ENCODE measurements around the gene TMEM187. TPM values are rescaled to one million over a fixed set of nuclear protein-coding genes. Genes with fewer than 3 reads are reported as not detected.

Gene TMEM187
- total RNA-seq, 1 donor from 2014 or later = 5.3 TPM

DNA sequence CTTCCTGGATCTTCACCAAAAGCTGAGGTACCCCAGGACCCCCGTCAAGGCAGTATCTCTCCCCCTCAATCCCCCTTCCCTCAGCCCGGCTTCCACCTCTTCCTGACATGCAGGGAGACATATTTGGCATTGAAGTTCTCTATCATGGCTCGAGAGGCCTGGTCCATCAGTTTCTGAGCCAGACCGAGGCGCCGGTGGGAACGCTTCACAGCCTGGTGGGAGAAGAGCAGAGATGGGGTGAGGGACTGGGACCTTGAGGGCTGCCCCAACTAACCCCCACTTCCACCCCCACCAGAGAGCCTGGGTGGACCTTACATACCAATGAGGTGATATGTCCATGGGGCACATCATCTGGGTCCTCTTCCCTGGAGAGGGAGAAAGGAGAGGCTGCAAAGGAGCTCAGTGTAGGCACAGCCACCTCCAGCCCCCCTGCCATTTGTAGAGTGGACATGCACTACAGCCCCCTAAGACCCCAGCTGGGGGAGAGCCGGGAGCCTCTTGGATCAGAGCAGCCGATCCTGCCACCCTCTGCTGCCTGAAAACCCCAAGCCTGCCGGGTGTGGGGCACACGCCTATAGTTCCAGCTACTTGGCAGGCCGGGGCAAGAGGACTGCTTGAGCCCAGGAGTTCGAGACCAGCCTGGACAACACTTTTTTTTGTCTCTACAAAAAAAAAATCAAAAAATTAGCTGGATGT is 40.2 kb upstream of the TMEM187 start:
- TF ChIP-seq, protein P1, sequence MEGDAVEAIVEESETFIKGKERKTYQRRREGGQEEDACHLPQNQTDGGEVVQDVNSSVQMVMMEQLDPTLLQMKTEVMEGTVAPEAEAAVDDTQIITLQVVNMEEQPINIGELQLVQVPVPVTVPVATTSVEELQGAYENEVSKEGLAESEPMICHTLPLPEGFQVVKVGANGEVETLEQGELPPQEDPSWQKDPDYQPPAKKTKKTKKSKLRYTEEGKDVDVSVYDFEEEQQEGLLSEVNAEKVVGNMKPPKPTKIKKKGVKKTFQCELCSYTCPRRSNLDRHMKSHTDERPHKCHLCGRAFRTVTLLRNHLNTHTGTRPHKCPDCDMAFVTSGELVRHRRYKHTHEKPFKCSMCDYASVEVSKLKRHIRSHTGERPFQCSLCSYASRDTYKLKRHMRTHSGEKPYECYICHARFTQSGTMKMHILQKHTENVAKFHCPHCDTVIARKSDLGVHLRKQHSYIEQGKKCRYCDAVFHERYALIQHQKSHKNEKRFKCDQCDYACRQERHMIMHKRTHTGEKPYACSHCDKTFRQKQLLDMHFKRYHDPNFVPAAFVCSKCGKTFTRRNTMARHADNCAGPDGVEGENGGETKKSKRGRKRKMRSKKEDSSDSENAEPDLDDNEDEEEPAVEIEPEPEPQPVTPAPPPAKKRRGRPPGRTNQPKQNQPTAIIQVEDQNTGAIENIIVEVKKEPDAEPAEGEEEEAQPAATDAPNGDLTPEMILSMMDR (IDR thresholded peaks at IDR 0.05; ENCODE audit: insufficient read depth, low read length, severe bottlenecking) = no peak
- DNase-seq (ENCODE audit: low read depth) (no peak), FAIRE-seq (no peak)
- peaks cover 4% of the 10 kb centered on the region for H3K36me3 ChIP-seq (ENCODE audit: control insufficient read depth, insufficient read depth, low read length)
- no peaks in the 10 kb centered on the region for H3K27me3 ChIP-seq (ENCODE audit: control insufficient read depth, insufficient read depth, low read length)
- H3K4me3 ChIP-seq (ENCODE audit: low read depth, low read length) = no peak overlapping the region

DNA sequence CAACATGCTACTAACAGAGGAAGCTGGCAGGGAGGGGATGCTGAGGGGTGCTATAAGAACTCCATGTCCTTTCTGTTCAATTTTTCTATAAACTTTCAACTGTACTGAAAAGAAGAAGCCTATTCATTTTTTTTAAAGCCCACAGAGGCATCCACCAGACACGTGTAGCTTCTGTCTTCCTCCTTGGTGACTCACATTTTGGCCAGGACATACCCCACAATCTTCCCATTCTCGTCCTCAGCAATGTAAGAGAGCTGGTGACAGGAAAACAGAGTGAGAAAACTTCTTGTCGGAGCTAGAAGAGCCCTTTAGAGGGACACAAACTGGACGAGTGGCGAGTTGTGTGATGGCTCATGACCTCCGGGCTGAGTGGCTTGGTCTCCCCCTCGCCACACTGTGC is 38.8 kb upstream of the TMEM187 start:
- DNase-seq (ENCODE audit: low read depth) = peak; percentile 17
- FAIRE-seq = no peak

DNA sequence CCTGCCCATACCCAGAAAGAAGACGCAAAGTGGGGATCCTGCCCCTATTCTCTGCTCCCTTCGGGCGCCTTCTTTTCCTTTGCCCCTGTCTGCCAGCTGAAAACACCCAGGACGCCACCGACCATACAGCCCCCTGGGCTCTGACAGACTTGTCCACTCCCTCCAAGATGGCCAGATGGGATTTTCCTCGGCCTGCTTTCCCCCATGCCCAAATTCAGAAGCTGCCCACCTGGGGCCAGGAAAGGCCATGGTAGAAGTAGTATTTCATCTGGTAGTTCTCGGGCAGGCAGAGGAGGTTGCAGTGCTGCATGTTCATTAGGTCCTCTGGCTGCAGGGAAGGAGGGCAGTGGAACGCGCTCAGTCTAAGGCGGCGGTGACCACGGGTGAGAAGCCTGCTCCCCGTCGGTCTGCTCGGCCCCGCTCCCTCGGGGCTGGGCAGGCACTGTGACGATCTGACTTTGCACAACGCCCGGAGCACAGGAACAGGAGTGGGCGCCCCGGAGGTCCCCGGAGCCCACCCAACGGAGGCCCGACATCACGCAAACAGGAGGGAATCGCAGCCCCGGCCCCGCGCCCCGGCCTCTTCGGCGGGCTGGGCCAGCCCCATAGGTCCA is 38.3 kb upstream of the TMEM187 start:
- Histone ChIP-seq H3K36me3 (ENCODE audit: control insufficient read depth, insufficient read depth, low read length) (peaks cover 4% of the 10 kb centered on the region), H3K27me3 (ENCODE audit: control insufficient read depth, insufficient read depth, low read length) (no peaks in the 10 kb centered on the region), H3K4me3 (ENCODE audit: low read depth, low read length) (peak overlapping the region; percentile 61)
- TF ChIP-seq, protein P1 (IDR thresholded peaks at IDR 0.05; ENCODE audit: insufficient read depth, low read length, severe bottlenecking) = no peak
- FAIRE-seq (no peak), DNase-seq (ENCODE audit: low read depth) (no peak)

More for the DNA sequence above, 38.8 kb upstream of the TMEM187 start:
- H3K4me3 ChIP-seq (ENCODE audit: low read depth, low read length) = peak overlapping the region; percentile 61
- H3K36me3 ChIP-seq (ENCODE audit: control insufficient read depth, insufficient read depth, low read length) = peaks cover 4% of the 10 kb centered on the region
- no peaks in the 10 kb centered on the region for H3K27me3 ChIP-seq (ENCODE audit: control insufficient read depth, insufficient read depth, low read length)
- TF ChIP-seq, protein P1 (IDR thresholded peaks at IDR 0.05; ENCODE audit: insufficient read depth, low read length, severe bottlenecking) = no peak

DNA sequence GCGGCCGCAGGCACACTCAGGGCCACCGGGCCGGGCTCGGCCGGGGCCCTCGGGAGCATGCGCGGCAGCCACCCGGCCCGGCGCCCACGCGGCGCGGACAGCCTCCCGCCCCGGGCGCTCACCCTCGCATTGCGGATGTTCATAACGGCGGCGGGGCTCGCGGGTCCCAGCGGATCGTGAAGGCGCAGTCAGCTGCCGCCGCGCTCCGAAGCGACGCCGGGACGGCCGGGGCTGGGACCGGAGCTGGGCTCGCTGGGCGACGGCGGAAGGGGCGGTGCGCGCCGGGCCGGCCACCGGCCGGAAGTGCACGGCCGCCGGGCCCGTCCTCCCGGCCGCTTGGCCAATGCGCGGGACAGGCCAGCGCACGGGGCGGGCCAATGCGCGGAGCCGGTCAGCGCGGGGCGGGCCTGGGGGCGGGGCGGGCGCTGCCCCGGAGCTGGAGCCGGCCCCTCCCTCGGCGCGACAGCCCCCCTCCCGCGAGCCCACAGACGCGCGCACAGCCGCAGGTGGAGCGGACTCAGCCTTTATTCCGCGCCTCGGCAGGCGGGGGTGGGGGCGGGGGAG is 37.7 kb upstream of the TMEM187 start, which contains the start of gene NAA10:
Gene NAA10 (minus strand): TSS at position 276 of the 564 bp plus-strand sequence. CDS start 133 bp downstream, at position 143.
- Histone ChIP-seq H3K4me3 (ENCODE audit: low read depth, low read length) (peak within 1 kb of the TSS; percentile 61), H3K36me3 (ENCODE audit: control insufficient read depth, insufficient read depth, low read length) (peaks cover 4% of the 10 kb centered on the region), H3K27me3 (ENCODE audit: control insufficient read depth, insufficient read depth, low read length) (no peaks in the 10 kb centered on the region)
- DNase-seq (ENCODE audit: low read depth) (peak; percentile 43), FAIRE-seq (no peak)
- TF ChIP-seq, protein P1 (IDR thresholded peaks at IDR 0.05; ENCODE audit: insufficient read depth, low read length, severe bottlenecking) = no peak

DNA sequence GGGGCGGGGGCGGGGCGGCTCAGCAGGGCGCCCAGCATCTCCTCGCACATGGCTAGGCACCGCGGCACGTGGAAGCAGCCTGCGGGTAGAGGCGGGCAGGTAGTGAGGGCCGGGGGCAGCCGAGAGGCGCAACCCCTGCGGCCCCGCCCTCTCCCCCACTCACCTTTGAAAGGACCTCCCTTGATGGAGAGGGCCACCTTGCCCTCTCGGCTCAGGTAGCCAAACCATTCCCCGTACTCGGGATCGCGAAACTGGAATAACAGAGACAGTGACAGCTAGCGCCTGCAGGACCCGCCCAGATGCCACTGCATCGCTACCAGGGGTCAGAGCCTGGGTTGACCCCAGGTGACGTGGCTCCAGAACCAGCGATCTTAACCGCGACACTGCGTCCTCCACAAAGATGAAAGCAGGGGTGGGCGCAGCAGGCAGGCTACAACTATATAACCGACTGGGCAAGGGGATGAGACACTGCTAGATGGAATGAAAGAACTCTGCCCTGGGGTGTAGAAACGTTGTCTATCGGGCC is 37.2 kb upstream of the TMEM187 start:
- TF ChIP-seq, protein P1 (IDR thresholded peaks at IDR 0.05; ENCODE audit: insufficient read depth, low read length, severe bottlenecking) = no peak
- H3K4me3 ChIP-seq (ENCODE audit: low read depth, low read length) = peak overlapping the region; percentile 41
- H3K27me3 ChIP-seq (ENCODE audit: control insufficient read depth, insufficient read depth, low read length) = no peaks in the 10 kb centered on the region
- DNase-seq (ENCODE audit: low read depth) = no peak
- no peak for FAIRE-seq
- H3K36me3 ChIP-seq (ENCODE audit: control insufficient read depth, insufficient read depth, low read length) = peaks cover 3% of the 10 kb centered on the region

Measured in bronchial epithelial cell (primary cell).